ENCODE data around the gene SCAMP2.
A peak's percentile ranks its signal among the peaks of the same experiment; 100 is the strongest.

Gene SCAMP2

GRCh38 chr15:74838746-74839525 is 34.2 kb downstream of the SCAMP2 start:
- TF ChIP-seq CTCF (IDR thresholded peaks at IDR 0.05; ENCODE audit: low read depth, low read length, missing control alignments) = no peak
- no peak for DNase-seq (ENCODE audit: low read depth)
- no peak overlapping the region for H3K4me3 ChIP-seq (ENCODE audit: low read depth, low read length)

- H3K4me3 ChIP-seq (ENCODE audit: low read depth, low read length) = no peak overlapping the region
- no peak for DNase-seq (ENCODE audit: low read depth)
- TF ChIP-seq CTCF (IDR thresholded peaks at IDR 0.05; ENCODE audit: low read depth, low read length, missing control alignments) = no peak
Observed at GRCh38 chr15:74838137-74838516, 35.0 kb downstream of the SCAMP2 start.

GRCh38 chr15:74837482-74838136 is 35.6 kb downstream of the SCAMP2 start:
- DNase-seq (ENCODE audit: low read depth) = no peak
- H3K4me3 ChIP-seq (ENCODE audit: low read depth, low read length) = no peak overlapping the region
- TF ChIP-seq CTCF (IDR thresholded peaks at IDR 0.05; ENCODE audit: low read depth, low read length, missing control alignments) = no peak

GRCh38 chr15:74836846-74837245 is 36.3 kb downstream of the SCAMP2 start:
- no peak overlapping the region for H3K4me3 ChIP-seq (ENCODE audit: low read depth, low read length)
- DNase-seq (ENCODE audit: low read depth) = no peak
- TF ChIP-seq CTCF (IDR thresholded peaks at IDR 0.05; ENCODE audit: low read depth, low read length, missing control alignments) = no peak

- no peak for DNase-seq (ENCODE audit: low read depth)
- peak; percentile 85 for TF ChIP-seq CTCF (IDR thresholded peaks at IDR 0.05; ENCODE audit: low read depth, low read length, missing control alignments)
- no peak overlapping the region for H3K4me3 ChIP-seq (ENCODE audit: low read depth, low read length)
Observed at GRCh38 chr15:74835312-74835823, 37.8 kb downstream of the SCAMP2 start.

- TF ChIP-seq CTCF (IDR thresholded peaks at IDR 0.05; ENCODE audit: low read depth, low read length, missing control alignments) = no peak
- no peak for DNase-seq (ENCODE audit: low read depth)
- H3K4me3 ChIP-seq (ENCODE audit: low read depth, low read length) = no peak overlapping the region
Observed at GRCh38 chr15:74833376-74834107, 39.6 kb downstream of the SCAMP2 start.

Measured in GM12864 (cell line).